Measurements from ENCODE around the gene CPB1. TPM values are rescaled to one million over a fixed set of nuclear protein-coding genes. Genes with fewer than 3 reads are reported as not detected.

Gene CPB1
- total RNA-seq, 4 donors from 2014 or later, result 0.41 TPM; not detected in 3

GRCh38 chr3:148820361-148821245, 7.0 kb upstream of the CPB1 start:
- DNase-seq, result no peak
- TF ChIP-seq POLR2AphosphoS5 (IDR thresholded peaks at IDR 0.05) (no peak), CTCF (IDR thresholded peaks at IDR 0.05) (no peak), EP300 (IDR thresholded peaks at IDR 0.05; ENCODE audit: low read depth) (no peak), POLR2A (IDR thresholded peaks at IDR 0.05) (no peak)
- H3K36me3 ChIP-seq, result no peaks in the 10 kb centered on the region
- H3K4me1 ChIP-seq, result no peaks in the 10 kb centered on the region
- peaks cover 0 to 5% of the 10 kb centered on the region in 2 donors for H3K9me3 ChIP-seq
- H3K27ac ChIP-seq, result no peak overlapping the region
- in situ Hi-C loops (cut with MboI; ENCODE audit: low pct_ligation_motif_present in 1 of 4, low pct_unique_long_range_greater_than_20kb in 1 of 4, low sequenced_read_pairs in 3 of 4), result no loop called here
- no peaks in the 10 kb centered on the region for H3K27me3 ChIP-seq
- 66 to 68% methylated on average over 7 of the region's 7 CpGs for WGBS, 2 donors (ENCODE audit: low coverage in 1 of 2)
- no peak overlapping the region for H3K4me3 ChIP-seq
- intact Hi-C loops (cut with DNase I; ENCODE audit: low total_unique reads), result no loop called here

GRCh38 chr3:148823026-148823425, 4.6 kb upstream of the CPB1 start:
- no peaks in the 10 kb centered on the region for H3K36me3 ChIP-seq
- WGBS, 2 donors (ENCODE audit: low coverage in 1 of 2), result 42 to 49% methylated on average over 1 of the region's 1 CpG
- no peaks in the 10 kb centered on the region for H3K27me3 ChIP-seq
- peaks cover 0 to 5% of the 10 kb centered on the region in 2 donors for H3K9me3 ChIP-seq
- DNase-seq, result no peak
- no peak overlapping the region for H3K4me3 ChIP-seq
- no peaks in the 10 kb centered on the region for H3K4me1 ChIP-seq
- intact Hi-C loops (cut with DNase I; ENCODE audit: low total_unique reads) (no loop called here), in situ Hi-C loops (cut with MboI; ENCODE audit: low pct_ligation_motif_present in 1 of 4, low pct_unique_long_range_greater_than_20kb in 1 of 4, low sequenced_read_pairs in 3 of 4) (no loop called here)
- TF ChIP-seq EP300 (IDR thresholded peaks at IDR 0.05; ENCODE audit: low read depth) (no peak), POLR2A (IDR thresholded peaks at IDR 0.05) (no peak), CTCF (IDR thresholded peaks at IDR 0.05) (no peak), POLR2AphosphoS5 (IDR thresholded peaks at IDR 0.05) (no peak)
- no peak overlapping the region for H3K27ac ChIP-seq

GRCh38 chr3:148825476-148825875, 2.1 kb upstream of the CPB1 start:
- WGBS, 2 donors (ENCODE audit: low coverage in 1 of 2), result 73 to 80% methylated on average over 1 to 3 of the region's 3 CpGs
- no peak for DNase-seq
- H3K4me1 ChIP-seq, result no peaks in the 10 kb centered on the region
- intact Hi-C loops (cut with DNase I; ENCODE audit: low total_unique reads) (no loop called here), in situ Hi-C loops (cut with MboI; ENCODE audit: low pct_ligation_motif_present in 1 of 4, low pct_unique_long_range_greater_than_20kb in 1 of 4, low sequenced_read_pairs in 3 of 4) (no loop called here)
- no peak overlapping the region for H3K4me3 ChIP-seq
- TF ChIP-seq CTCF (IDR thresholded peaks at IDR 0.05) (no peak), EP300 (IDR thresholded peaks at IDR 0.05; ENCODE audit: low read depth) (no peak), POLR2A (IDR thresholded peaks at IDR 0.05) (no peak), POLR2AphosphoS5 (IDR thresholded peaks at IDR 0.05) (no peak)
- H3K9me3 ChIP-seq, result peaks cover 0 to 5% of the 10 kb centered on the region in 2 donors
- no peaks in the 10 kb centered on the region for H3K36me3 ChIP-seq
- H3K27ac ChIP-seq, result no peak overlapping the region
- no peaks in the 10 kb centered on the region for H3K27me3 ChIP-seq

- no peaks in the 10 kb centered on the region for H3K4me1 ChIP-seq
- H3K27ac ChIP-seq, result no peak overlapping the region
- TF ChIP-seq POLR2A (IDR thresholded peaks at IDR 0.05) (no peak), CTCF (IDR thresholded peaks at IDR 0.05) (no peak)
- intact Hi-C loops (cut with DNase I; ENCODE audit: low total_unique reads) (no loop called here), in situ Hi-C loops (cut with MboI; ENCODE audit: low pct_ligation_motif_present in 1 of 4, low pct_unique_long_range_greater_than_20kb in 1 of 4, low sequenced_read_pairs in 3 of 4) (no loop called here)
- no peak overlapping the region for H3K4me3 ChIP-seq
- 69 to 76% methylated on average over 4 of the region's 4 CpGs for WGBS, 2 donors (ENCODE audit: low coverage in 1 of 2)
- no peaks in the 10 kb centered on the region for H3K36me3 ChIP-seq
- DNase-seq, result no peak
- no peaks in the 10 kb centered on the region for H3K9me3 ChIP-seq
- H3K27me3 ChIP-seq, result no peaks in the 10 kb centered on the region
Measured at GRCh38 chr3:148828136-148828690, 602 bp downstream of the CPB1 start.
